ENCODE data around the gene CPNE9. TPM values are rescaled to one million over a fixed set of nuclear protein-coding genes. Genes with fewer than 3 reads are reported as not detected.

CPNE9 gene
- total RNA-seq, 1 experiment from 2014 or later = 0.07 TPM

DNA sequence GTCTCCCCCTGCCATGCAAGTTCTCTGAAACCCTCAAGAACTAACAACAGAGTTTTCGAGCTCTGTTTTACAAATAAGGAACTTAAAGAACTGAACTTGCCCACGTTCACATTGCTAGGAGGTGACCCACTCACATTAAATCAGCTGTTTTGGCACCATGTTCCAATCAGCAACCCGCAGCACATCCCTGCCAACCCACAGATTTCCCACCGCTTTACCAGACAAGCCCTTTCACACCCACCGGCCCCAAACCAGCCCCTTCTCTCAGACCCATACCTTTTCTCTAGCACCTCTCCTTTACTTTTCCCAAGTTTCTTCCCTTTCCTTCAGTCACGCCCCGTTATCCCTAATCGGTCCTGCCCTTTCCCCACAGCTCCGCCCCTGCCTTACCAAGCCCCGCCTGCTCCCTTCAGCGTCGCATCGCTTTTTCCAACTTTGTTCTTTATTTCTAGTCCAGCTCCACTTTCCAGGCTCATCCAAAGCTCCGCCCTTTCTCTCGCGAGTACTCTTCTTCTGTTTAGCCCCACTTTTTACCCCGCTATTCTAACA lies 27.1 kb downstream of the CPNE9 start:
- no TSS peak for BruUV-seq (replicated peaks)
- Histone ChIP-seq H3K9ac (ENCODE audit: low read length) (0 out of 2 replicates have a peak overlapping the region, but pooled peaks have one; percentile 4), H3K27me3 (ENCODE audit: low read length) (no peaks in the 10 kb centered on the region), H3K9me2 (replicated peaks; ENCODE audit: low read length) (no peaks in the 10 kb centered on the region), H3F3A (ENCODE audit: low read length, unreplicated experiment) (no peaks in the 10 kb centered on the region), H3K4me2 (ENCODE audit: low read length) (peak overlapping the region; percentile 97), H3K36me3 (ENCODE audit: low read depth, low read length) (peaks cover 13% of the 10 kb centered on the region), H3K27ac (ENCODE audit: low read length) (0 out of 2 replicates have a peak overlapping the region, but pooled peaks have one; percentile 19), H3K79me2 (ENCODE audit: low read length) (peaks cover 39% of the 10 kb centered on the region), H3K4me3 (ENCODE audit: low read length) (peak overlapping the region; percentile 89), H3K4me1 (ENCODE audit: insufficient read depth, low read length) (peaks cover 23% of the 10 kb centered on the region), H2AFZ (ENCODE audit: low read length) (peak overlapping the region; percentile 97), H3K9me3 (ENCODE audit: low read length) (no peaks in the 10 kb centered on the region), H4K20me1 (ENCODE audit: low read length) (peaks cover 13% of the 10 kb centered on the region)
- DNase-seq (no peak), ATAC-seq (peak; percentile 78)
- ChIA-PET POLR2A (ENCODE audit: unreplicated experiment) (interaction anchor here (0.5 to 0.8 kb wide), 2 partner anchors 18 to 261 kb away, joined by 3 to 6 read pairs; no protein-coding TSS in a partner anchor), CTCF (interaction anchor here (0.7 to 1.3 kb wide), 3 partner anchors 13 to 665 kb away, joined by 3 to 6 read pairs (median 4); no protein-coding TSS in a partner anchor)
- TF ChIP-seq, protein P1, sequence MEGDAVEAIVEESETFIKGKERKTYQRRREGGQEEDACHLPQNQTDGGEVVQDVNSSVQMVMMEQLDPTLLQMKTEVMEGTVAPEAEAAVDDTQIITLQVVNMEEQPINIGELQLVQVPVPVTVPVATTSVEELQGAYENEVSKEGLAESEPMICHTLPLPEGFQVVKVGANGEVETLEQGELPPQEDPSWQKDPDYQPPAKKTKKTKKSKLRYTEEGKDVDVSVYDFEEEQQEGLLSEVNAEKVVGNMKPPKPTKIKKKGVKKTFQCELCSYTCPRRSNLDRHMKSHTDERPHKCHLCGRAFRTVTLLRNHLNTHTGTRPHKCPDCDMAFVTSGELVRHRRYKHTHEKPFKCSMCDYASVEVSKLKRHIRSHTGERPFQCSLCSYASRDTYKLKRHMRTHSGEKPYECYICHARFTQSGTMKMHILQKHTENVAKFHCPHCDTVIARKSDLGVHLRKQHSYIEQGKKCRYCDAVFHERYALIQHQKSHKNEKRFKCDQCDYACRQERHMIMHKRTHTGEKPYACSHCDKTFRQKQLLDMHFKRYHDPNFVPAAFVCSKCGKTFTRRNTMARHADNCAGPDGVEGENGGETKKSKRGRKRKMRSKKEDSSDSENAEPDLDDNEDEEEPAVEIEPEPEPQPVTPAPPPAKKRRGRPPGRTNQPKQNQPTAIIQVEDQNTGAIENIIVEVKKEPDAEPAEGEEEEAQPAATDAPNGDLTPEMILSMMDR (conservative IDR thresholded peaks at IDR 0.05; ENCODE audit: low read depth, low read length) = no peak
- TF ChIP-seq EZH2phosphoT487 (IDR thresholded peaks at IDR 0.05; ENCODE audit: borderline replicate concordance, low read length) (no peak), EZH2 (IDR thresholded peaks at IDR 0.05; ENCODE audit: low read length, unreplicated experiment) (no peak)
- intact Hi-C loops (cut with micrococcal nuclease) = loop anchor here (1.0 to 5.0 kb wide), 4 partner anchors 14 to 768 kb away; partner anchors contain the start of genes OGG1, RAD18 and TADA3

DNA sequence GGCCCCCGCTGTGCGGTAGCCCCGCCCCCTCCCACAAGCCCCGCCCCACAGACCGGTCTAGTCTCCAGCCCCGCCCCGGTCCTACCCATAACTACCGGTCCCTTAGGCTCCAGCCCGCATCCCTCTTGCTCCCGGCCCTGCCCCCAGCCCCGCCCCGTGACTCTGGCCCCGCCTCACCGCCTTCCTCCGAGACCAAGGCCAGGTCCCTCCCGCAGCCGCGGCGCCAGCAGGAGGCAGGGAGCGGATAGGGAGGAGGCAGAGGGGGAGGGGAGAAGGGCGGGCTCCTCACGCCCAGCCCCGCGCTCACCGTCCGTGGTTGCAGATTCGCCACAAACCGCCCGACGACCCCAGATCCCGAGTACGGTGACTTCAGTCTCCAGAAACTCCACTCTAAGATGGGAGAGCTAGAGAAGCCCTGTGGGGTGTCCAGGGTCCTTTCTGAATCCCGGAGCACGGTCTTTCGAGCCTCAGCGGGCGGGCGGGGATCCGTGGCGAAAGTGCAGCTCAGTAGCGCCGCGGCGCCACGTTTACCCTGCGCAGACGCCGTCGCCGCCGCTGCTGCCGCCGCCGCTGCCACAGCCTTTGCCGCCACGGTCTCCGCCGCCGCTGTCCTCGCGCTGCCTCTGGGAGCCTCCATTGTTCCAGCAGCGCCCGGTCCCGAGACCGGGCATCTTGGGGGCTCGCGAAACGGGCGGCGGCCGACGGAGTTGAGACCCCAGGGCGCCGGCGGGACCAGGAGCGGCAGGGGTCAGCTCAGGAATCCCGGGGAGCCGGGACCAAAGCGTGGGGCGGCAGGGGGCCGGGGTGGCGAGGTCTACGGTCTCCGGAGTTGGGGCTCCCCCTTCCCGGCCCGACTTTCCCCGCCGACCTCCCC lies 27.8 kb downstream of the CPNE9 start, which contains the start of gene BRPF1:
BRPF1 (plus strand) TSS at position 530 of the 874 bp plus-strand sequence. CDS start 2,406 bp downstream, outside the sequence.
- H3K27me3 ChIP-seq (ENCODE audit: low read length) = no peaks in the 10 kb centered on the region
- no TSS peak for BruUV-seq (replicated peaks)
- H3F3A ChIP-seq (ENCODE audit: low read length, unreplicated experiment) = no peaks in the 10 kb centered on the region
- H3K79me2 ChIP-seq (ENCODE audit: low read length) = peaks cover 39% of the 10 kb centered on the region
- H3K4me1 ChIP-seq (ENCODE audit: insufficient read depth, low read length) = peaks cover 23% of the 10 kb centered on the region
- no peaks in the 10 kb centered on the region for H3K9me2 ChIP-seq (replicated peaks; ENCODE audit: low read length)
- no peaks in the 10 kb centered on the region for H3K9me3 ChIP-seq (ENCODE audit: low read length)
- POLR2A ChIA-PET (ENCODE audit: unreplicated experiment) = interaction anchor here (0.5 to 0.8 kb wide), 2 partner anchors 19 to 260 kb away, joined by 3 to 6 read pairs; no protein-coding TSS in a partner anchor
- peak within 1 kb of the TSS; percentile 99 for H3K9ac ChIP-seq (ENCODE audit: low read length)
- H3K4me2 ChIP-seq (ENCODE audit: low read length) = peak within 1 kb of the TSS; percentile 97
- peak within 1 kb of the TSS; percentile 97 for H2AFZ ChIP-seq (ENCODE audit: low read length)
- peaks cover 15% of the 10 kb centered on the region for H3K36me3 ChIP-seq (ENCODE audit: low read depth, low read length)
- CTCF ChIA-PET = interaction anchor here (0.9 to 1.3 kb wide), 2 partner anchors 13 to 15 kb away, joined by 3 to 6 read pairs; no protein-coding TSS in a partner anchor
- H3K27ac ChIP-seq (ENCODE audit: low read length) = peak within 1 kb of the TSS; percentile 92
- H4K20me1 ChIP-seq (ENCODE audit: low read length) = peaks cover 13% of the 10 kb centered on the region
- H3K4me3 ChIP-seq (ENCODE audit: low read length) = peak within 1 kb of the TSS; percentile 89
- TF ChIP-seq, protein P1 (conservative IDR thresholded peaks at IDR 0.05; ENCODE audit: low read depth, low read length) = no peak
- no peak for TF ChIP-seq EZH2 (IDR thresholded peaks at IDR 0.05; ENCODE audit: low read length, unreplicated experiment)
- TF ChIP-seq EZH2phosphoT487 (IDR thresholded peaks at IDR 0.05; ENCODE audit: borderline replicate concordance, low read length) = no peak
- intact Hi-C loops (cut with micrococcal nuclease) = loop anchor here (1.0 to 5.0 kb wide), 4 partner anchors 15 to 769 kb away; partner anchors contain the start of genes OGG1, RAD18 and TADA3
- DNase-seq (peak; percentile 98), ATAC-seq (peak; percentile 96)
